WTC11 (cell line): ENCODE measurements around the gene SEC22A. TPM values are rescaled to one million over a fixed set of nuclear protein-coding genes. Genes with fewer than 3 reads are reported as not detected.

ENCODE experiments used
- CBFB ChIP-seq: sonication (generic); formaldehyde crosslinking; IDR thresholded peaks from 2 replicates; pipeline ENCODE4 v1.8.1; 2022; ENCODE audit warnings: mild to moderate bottlenecking, low read depth, missing genetic modification reagents
- GABPB1 ChIP-seq: sonication (generic); formaldehyde crosslinking; IDR thresholded peaks from 2 replicates; pipeline ENCODE4 v1.8.1; 2023; ENCODE audit warnings: mild to moderate bottlenecking, missing genetic modification reagents
- RELA ChIP-seq: sonication (generic); formaldehyde crosslinking; IDR thresholded peaks from 2 replicates; pipeline ENCODE4 v1.8.1; 2022; ENCODE audit warnings: missing genetic modification reagents, mild to moderate bottlenecking, borderline replicate concordance
- RORB ChIP-seq: fragments of 250-450 bp; sonication (Bioruptor Pico); IDR thresholded peaks from 2 replicates; pipeline ENCODE4 v1.9.0; 2021; ENCODE audit warnings: mild to moderate bottlenecking
- ZNF138 ChIP-seq: sonication (generic); formaldehyde crosslinking; conservative IDR thresholded peaks from 2 replicates; pipeline ENCODE4 v1.8.1; 2022; ENCODE audit warnings: mild to moderate bottlenecking, moderate library complexity, missing genetic modification reagents
- ZNF232 ChIP-seq: sonication (generic); formaldehyde crosslinking; IDR thresholded peaks from 2 replicates; pipeline ENCODE4 v1.8.0; 2022; ENCODE audit warnings: mild to moderate bottlenecking, missing genetic modification reagents
- ZNF317 ChIP-seq: sonication (generic); formaldehyde crosslinking; IDR thresholded peaks from 2 replicates; pipeline ENCODE4 v1.8.1; 2023; ENCODE audit warnings: low read depth, mild to moderate bottlenecking, moderate library complexity, missing genetic modification reagents, borderline replicate concordance
- microRNA-seq: library from miRNA; unstranded; fragments of <30 nt; microRNA quantifications from one replicate; pipeline ENCODE4 v1.2.0, GENCODE V29; 2022; ENCODE audit warnings: borderline number of aligned reads
- total RNA-seq: library from RNA; stranded (reverse); gene quantifications from 3 replicates; pipeline ENCODE4 v1.2.3, GENCODE V29; 2021
- TF ChIP-seq, protein P1 (sequence below): sonication (generic); formaldehyde crosslinking; IDR thresholded peaks from 2 replicates; pipeline ENCODE4 v1.8.0; 2023; ENCODE audit warnings: missing genetic modification reagents, mild to moderate bottlenecking, borderline replicate concordance
- TF ChIP-seq, protein P2 (sequence below): sonication (generic); formaldehyde crosslinking; IDR thresholded peaks from 2 replicates; pipeline ENCODE4 v1.8.1; 2022; ENCODE audit warnings: missing genetic modification reagents, borderline replicate concordance
- TF ChIP-seq, protein P3 (sequence below): fragments of 250-450 bp; sonication (Bioruptor Pico); IDR thresholded peaks from 2 replicates; pipeline ENCODE4 v1.9.0; 2021; ENCODE audit warnings: mild to moderate bottlenecking
- TF ChIP-seq, protein P4 (sequence below): fragments of 250-450 bp; sonication (Bioruptor Pico); IDR thresholded peaks from 2 replicates; pipeline ENCODE4 v1.9.0; 2021; ENCODE audit warnings: mild to moderate bottlenecking, borderline replicate concordance
- TF ChIP-seq, protein P5 (sequence below): sonication (generic); formaldehyde crosslinking; IDR thresholded peaks from 2 replicates; pipeline ENCODE4 v1.8.0; 2022; ENCODE audit warnings: missing genetic modification reagents

SEC22A gene
- total RNA-seq, 1 experiment from 2014 or later: 12.6 TPM

DNA sequence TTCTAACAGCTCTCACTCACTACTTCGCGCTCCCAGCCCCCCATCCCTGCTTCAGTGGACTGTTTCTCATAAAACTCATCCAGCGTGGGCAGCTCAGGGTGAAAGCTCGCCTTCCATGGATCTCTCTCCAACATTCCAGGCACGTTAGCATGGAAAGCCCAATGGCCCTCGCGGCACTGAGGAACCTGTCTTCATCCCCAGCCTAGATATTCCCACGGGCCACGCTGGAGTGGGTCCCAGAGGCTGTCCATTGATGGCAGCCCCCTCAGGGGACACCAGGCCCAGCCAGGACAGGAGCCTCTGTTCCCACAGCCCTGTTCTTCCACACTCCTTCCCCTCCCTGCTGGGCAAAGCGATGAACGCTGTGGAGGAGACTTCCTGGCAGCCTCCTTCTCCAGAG lies 121.1 kb downstream of the SEC22A start (continued):
- TF ChIP-seq, protein P1, sequence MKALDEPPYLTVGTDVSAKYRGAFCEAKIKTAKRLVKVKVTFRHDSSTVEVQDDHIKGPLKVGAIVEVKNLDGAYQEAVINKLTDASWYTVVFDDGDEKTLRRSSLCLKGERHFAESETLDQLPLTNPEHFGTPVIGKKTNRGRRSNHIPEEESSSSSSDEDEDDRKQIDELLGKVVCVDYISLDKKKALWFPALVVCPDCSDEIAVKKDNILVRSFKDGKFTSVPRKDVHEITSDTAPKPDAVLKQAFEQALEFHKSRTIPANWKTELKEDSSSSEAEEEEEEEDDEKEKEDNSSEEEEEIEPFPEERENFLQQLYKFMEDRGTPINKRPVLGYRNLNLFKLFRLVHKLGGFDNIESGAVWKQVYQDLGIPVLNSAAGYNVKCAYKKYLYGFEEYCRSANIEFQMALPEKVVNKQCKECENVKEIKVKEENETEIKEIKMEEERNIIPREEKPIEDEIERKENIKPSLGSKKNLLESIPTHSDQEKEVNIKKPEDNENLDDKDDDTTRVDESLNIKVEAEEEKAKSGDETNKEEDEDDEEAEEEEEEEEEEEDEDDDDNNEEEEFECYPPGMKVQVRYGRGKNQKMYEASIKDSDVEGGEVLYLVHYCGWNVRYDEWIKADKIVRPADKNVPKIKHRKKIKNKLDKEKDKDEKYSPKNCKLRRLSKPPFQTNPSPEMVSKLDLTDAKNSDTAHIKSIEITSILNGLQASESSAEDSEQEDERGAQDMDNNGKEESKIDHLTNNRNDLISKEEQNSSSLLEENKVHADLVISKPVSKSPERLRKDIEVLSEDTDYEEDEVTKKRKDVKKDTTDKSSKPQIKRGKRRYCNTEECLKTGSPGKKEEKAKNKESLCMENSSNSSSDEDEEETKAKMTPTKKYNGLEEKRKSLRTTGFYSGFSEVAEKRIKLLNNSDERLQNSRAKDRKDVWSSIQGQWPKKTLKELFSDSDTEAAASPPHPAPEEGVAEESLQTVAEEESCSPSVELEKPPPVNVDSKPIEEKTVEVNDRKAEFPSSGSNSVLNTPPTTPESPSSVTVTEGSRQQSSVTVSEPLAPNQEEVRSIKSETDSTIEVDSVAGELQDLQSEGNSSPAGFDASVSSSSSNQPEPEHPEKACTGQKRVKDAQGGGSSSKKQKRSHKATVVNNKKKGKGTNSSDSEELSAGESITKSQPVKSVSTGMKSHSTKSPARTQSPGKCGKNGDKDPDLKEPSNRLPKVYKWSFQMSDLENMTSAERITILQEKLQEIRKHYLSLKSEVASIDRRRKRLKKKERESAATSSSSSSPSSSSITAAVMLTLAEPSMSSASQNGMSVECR: no peak
- TF ChIP-seq, protein P2, sequence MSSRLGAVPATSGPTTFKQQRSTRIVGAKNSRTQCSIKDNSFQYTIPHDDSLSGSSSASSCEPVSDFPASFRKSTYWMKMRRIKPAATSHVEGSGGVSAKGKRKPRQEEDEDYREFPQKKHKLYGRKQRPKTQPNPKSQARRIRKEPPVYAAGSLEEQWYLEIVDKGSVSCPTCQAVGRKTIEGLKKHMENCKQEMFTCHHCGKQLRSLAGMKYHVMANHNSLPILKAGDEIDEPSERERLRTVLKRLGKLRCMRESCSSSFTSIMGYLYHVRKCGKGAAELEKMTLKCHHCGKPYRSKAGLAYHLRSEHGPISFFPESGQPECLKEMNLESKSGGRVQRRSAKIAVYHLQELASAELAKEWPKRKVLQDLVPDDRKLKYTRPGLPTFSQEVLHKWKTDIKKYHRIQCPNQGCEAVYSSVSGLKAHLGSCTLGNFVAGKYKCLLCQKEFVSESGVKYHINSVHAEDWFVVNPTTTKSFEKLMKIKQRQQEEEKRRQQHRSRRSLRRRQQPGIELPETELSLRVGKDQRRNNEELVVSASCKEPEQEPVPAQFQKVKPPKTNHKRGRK (CRISPR knock-in tag): no peak
- TF ChIP-seq CBFB (CRISPR knock-in tag) (no peak), RELA (no peak), ZNF317 (no peak), RORB (no peak), ZNF232 (CRISPR knock-in tag) (no peak), ZNF138 (CRISPR knock-in tag) (no peak), GABPB1 (no peak)
- TF ChIP-seq, protein P3, sequence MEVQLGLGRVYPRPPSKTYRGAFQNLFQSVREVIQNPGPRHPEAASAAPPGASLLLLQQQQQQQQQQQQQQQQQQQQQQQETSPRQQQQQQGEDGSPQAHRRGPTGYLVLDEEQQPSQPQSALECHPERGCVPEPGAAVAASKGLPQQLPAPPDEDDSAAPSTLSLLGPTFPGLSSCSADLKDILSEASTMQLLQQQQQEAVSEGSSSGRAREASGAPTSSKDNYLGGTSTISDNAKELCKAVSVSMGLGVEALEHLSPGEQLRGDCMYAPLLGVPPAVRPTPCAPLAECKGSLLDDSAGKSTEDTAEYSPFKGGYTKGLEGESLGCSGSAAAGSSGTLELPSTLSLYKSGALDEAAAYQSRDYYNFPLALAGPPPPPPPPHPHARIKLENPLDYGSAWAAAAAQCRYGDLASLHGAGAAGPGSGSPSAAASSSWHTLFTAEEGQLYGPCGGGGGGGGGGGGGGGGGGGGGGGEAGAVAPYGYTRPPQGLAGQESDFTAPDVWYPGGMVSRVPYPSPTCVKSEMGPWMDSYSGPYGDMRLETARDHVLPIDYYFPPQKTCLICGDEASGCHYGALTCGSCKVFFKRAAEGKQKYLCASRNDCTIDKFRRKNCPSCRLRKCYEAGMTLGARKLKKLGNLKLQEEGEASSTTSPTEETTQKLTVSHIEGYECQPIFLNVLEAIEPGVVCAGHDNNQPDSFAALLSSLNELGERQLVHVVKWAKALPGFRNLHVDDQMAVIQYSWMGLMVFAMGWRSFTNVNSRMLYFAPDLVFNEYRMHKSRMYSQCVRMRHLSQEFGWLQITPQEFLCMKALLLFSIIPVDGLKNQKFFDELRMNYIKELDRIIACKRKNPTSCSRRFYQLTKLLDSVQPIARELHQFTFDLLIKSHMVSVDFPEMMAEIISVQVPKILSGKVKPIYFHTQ (CRISPR knock-in tag): no peak
- TF ChIP-seq, protein P4, sequence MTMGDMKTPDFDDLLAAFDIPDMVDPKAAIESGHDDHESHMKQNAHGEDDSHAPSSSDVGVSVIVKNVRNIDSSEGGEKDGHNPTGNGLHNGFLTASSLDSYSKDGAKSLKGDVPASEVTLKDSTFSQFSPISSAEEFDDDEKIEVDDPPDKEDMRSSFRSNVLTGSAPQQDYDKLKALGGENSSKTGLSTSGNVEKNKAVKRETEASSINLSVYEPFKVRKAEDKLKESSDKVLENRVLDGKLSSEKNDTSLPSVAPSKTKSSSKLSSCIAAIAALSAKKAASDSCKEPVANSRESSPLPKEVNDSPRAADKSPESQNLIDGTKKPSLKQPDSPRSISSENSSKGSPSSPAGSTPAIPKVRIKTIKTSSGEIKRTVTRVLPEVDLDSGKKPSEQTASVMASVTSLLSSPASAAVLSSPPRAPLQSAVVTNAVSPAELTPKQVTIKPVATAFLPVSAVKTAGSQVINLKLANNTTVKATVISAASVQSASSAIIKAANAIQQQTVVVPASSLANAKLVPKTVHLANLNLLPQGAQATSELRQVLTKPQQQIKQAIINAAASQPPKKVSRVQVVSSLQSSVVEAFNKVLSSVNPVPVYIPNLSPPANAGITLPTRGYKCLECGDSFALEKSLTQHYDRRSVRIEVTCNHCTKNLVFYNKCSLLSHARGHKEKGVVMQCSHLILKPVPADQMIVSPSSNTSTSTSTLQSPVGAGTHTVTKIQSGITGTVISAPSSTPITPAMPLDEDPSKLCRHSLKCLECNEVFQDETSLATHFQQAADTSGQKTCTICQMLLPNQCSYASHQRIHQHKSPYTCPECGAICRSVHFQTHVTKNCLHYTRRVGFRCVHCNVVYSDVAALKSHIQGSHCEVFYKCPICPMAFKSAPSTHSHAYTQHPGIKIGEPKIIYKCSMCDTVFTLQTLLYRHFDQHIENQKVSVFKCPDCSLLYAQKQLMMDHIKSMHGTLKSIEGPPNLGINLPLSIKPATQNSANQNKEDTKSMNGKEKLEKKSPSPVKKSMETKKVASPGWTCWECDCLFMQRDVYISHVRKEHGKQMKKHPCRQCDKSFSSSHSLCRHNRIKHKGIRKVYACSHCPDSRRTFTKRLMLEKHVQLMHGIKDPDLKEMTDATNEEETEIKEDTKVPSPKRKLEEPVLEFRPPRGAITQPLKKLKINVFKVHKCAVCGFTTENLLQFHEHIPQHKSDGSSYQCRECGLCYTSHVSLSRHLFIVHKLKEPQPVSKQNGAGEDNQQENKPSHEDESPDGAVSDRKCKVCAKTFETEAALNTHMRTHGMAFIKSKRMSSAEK (CRISPR knock-in tag): no peak
- TF ChIP-seq, protein P5, sequence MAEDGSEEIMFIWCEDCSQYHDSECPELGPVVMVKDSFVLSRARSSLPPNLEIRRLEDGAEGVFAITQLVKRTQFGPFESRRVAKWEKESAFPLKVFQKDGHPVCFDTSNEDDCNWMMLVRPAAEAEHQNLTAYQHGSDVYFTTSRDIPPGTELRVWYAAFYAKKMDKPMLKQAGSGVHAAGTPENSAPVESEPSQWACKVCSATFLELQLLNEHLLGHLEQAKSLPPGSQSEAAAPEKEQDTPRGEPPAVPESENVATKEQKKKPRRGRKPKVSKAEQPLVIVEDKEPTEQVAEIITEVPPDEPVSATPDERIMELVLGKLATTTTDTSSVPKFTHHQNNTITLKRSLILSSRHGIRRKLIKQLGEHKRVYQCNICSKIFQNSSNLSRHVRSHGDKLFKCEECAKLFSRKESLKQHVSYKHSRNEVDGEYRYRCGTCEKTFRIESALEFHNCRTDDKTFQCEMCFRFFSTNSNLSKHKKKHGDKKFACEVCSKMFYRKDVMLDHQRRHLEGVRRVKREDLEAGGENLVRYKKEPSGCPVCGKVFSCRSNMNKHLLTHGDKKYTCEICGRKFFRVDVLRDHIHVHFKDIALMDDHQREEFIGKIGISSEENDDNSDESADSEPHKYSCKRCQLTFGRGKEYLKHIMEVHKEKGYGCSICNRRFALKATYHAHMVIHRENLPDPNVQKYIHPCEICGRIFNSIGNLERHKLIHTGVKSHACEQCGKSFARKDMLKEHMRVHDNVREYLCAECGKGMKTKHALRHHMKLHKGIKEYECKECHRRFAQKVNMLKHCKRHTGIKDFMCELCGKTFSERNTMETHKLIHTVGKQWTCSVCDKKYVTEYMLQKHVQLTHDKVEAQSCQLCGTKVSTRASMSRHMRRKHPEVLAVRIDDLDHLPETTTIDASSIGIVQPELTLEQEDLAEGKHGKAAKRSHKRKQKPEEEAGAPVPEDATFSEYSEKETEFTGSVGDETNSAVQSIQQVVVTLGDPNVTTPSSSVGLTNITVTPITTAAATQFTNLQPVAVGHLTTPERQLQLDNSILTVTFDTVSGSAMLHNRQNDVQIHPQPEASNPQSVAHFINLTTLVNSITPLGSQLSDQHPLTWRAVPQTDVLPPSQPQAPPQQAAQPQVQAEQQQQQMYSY (CRISPR knock-in tag): no peak

Small RNA genes lying within 50 kb of the gene (microRNA-seq; reads per million reads assigned to microRNA genes)
- gene MIR7110: not detected

Other genes with a start within 250 kb of the SEC22A start
- gene SEMA5B, start 174.2 kb upstream of the SEC22A start, total RNA-seq: 20.4 to 22.0 TPM (median 20.7 TPM) in 3 replicates
- gene PDIA5, start 134.9 kb upstream of the SEC22A start, total RNA-seq: 30.5 to 41.5 TPM (median 34.6 TPM) in 3 replicates
- gene ADCY5, start 247.1 kb downstream of the SEC22A start, total RNA-seq: 23.5 to 28.6 TPM (median 26.8 TPM) in 3 replicates